ENCODE measurements around the gene ABHD12.

DNA sequence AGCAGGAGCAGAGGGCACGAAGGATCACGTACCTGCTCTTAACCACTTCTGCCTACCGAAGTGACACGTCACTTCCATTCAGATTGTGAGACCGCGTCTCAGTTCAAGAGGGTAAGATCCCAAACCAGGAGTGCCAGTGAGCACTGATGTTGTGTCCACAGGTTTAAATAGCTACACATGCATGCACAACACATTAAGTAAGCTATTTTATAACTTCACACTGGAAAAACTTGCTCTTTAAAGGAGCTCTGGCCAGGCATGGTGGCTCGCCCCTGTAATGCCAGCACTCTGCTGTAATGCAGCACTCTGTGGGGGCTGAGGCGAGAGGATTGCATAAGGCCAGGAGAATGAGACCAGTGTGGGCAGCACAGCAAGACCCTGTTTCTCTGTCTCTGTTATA, 21.1 kb downstream of the ABHD12 start:
- TF ChIP-seq, protein P1, sequence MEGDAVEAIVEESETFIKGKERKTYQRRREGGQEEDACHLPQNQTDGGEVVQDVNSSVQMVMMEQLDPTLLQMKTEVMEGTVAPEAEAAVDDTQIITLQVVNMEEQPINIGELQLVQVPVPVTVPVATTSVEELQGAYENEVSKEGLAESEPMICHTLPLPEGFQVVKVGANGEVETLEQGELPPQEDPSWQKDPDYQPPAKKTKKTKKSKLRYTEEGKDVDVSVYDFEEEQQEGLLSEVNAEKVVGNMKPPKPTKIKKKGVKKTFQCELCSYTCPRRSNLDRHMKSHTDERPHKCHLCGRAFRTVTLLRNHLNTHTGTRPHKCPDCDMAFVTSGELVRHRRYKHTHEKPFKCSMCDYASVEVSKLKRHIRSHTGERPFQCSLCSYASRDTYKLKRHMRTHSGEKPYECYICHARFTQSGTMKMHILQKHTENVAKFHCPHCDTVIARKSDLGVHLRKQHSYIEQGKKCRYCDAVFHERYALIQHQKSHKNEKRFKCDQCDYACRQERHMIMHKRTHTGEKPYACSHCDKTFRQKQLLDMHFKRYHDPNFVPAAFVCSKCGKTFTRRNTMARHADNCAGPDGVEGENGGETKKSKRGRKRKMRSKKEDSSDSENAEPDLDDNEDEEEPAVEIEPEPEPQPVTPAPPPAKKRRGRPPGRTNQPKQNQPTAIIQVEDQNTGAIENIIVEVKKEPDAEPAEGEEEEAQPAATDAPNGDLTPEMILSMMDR (optimal IDR thresholded peaks at IDR 0.05 in 1 of 3, IDR thresholded peaks at IDR 0.05 in 1 of 3, conservative IDR thresholded peaks at IDR 0.05 in 1 of 3; ENCODE audit: extremely low read depth in 1 of 3, insufficient read depth in 2 of 3, low read length in 3 of 3) = no peak
- no peak for TF ChIP-seq EZH2 (IDR thresholded peaks at IDR 0.05; ENCODE audit: low read length)

Data from keratinocyte (primary cell).